IMR-90 (cell line): Measurements from ENCODE around the gene DZIP1. TPM values are rescaled to one million over a fixed set of nuclear protein-coding genes. Genes with fewer than 3 reads are reported as not detected.

ENCODE experiments used
- ATAC-seq: fragments of 200-7000 bp; cut with Tn5 transposase; 2 replicates; pipeline ENCODE4 v1.9.1; 2020; ENCODE audit warnings: low read depth, mild to moderate bottlenecking, moderate library complexity
- BruUV-seq: library from RNA; stranded (reverse); fragments of 400-500 nt; replicated peaks from 2 replicates; lab custom pipeline; 2021; lab: Mats Ljungman, UMichigan
- CTCF ChIA-PET: fragments of 300-600 bp; formaldehyde crosslinking; extraction: SDS; loops from one replicate; lab custom pipeline; 2021; ENCODE audit warnings: antibody characterized with exemption; lab: Yijun Ruan, JAX
- POLR2A ChIA-PET: fragments of 300-600 bp; sonication (Branson Sonifier 250); formaldehyde crosslinking; loops from one replicate; lab custom pipeline; 2022; ENCODE audit warnings: antibody characterized with exemption; ENCODE audit not compliant: unreplicated experiment; lab: Charles Lee
- DNase-seq: peaks from one replicate; pipeline ENCODE4 v3.0.0; 2013
- H2AFZ ChIP-seq: replicated peaks from 2 replicates; pipeline ENCODE3; 2013; ENCODE audit warnings: low read length, mild to moderate bottlenecking; ENCODE audit not compliant: poor library complexity
- H2AK5ac ChIP-seq: 2 replicates; pipeline ENCODE4 v1.6.1; 2013; ENCODE audit warnings: low read depth, low read length, inconsistent platforms
- H2AK9ac ChIP-seq: replicated peaks from 2 replicates; pipeline ENCODE3; 2013; ENCODE audit warnings: mild to moderate bottlenecking, low read depth, low read length, moderate library complexity; ENCODE audit not compliant: poor library complexity
- H2BK120ac ChIP-seq: 2 replicates; pipeline ENCODE4 v1.6.1; 2013; ENCODE audit warnings: low read depth, low read length, inconsistent platforms
- H2BK15ac ChIP-seq: 3 replicates; pipeline ENCODE4 v1.6.1; 2013; ENCODE audit warnings: low read depth, low read length, inconsistent platforms
- H2BK20ac ChIP-seq: 2 replicates; pipeline ENCODE4 v1.6.1; 2013; ENCODE audit warnings: low read depth, mild to moderate bottlenecking, inconsistent platforms, low read length, moderate library complexity
- H2BK5ac ChIP-seq: 2 replicates; pipeline ENCODE4 v1.6.1; 2013; ENCODE audit warnings: mild to moderate bottlenecking, low read depth, low read length, inconsistent platforms; ENCODE audit not compliant: poor library complexity, severe bottlenecking
- H3K14ac ChIP-seq: replicated peaks from 2 replicates; pipeline ENCODE4 v1.6.1; 2013; ENCODE audit warnings: low read depth, low read length, inconsistent platforms
- H3K18ac ChIP-seq: 2 replicates; pipeline ENCODE4 v1.6.1; 2013; ENCODE audit warnings: low read depth, low read length, control low read depth
- H3K23ac ChIP-seq: 2 replicates; pipeline ENCODE4 v1.6.1; 2013; ENCODE audit warnings: low read depth, low read length, inconsistent platforms
- H3K27ac ChIP-seq: 2 replicates; pipeline ENCODE4 v1.5.1; 2013; ENCODE audit warnings: mild to moderate bottlenecking, control low read depth, low read length; ENCODE audit not compliant: insufficient read depth
- H3K27me3 ChIP-seq: 2 replicates; pipeline ENCODE4 v1.6.1; 2013; ENCODE audit warnings: low read length; ENCODE audit not compliant: control insufficient read depth, insufficient read depth
- H3K36me3 ChIP-seq: 2 replicates; pipeline ENCODE4 v1.6.1; 2013; ENCODE audit warnings: low read length, mixed read lengths; ENCODE audit not compliant: control insufficient read depth, insufficient read depth
- H3K4ac ChIP-seq: 2 replicates; pipeline ENCODE4 v1.6.1; 2013; ENCODE audit warnings: low read depth, low read length, inconsistent platforms
- H3K4me1 ChIP-seq: 2 replicates; pipeline ENCODE4 v1.6.1; 2013; ENCODE audit warnings: low read length, mixed read lengths; ENCODE audit not compliant: control insufficient read depth, insufficient read depth
- H3K4me2 ChIP-seq: 2 replicates; pipeline ENCODE4 v1.6.1; 2013; ENCODE audit warnings: low read depth, mild to moderate bottlenecking, control low read depth, low read length, moderate library complexity
- H3K4me3 ChIP-seq: 2 replicates; pipeline ENCODE4 v1.5.1; 2013; ENCODE audit warnings: low read depth, mild to moderate bottlenecking, control low read depth, low read length, moderate library complexity; ENCODE audit not compliant: insufficient read depth
- H3K56ac ChIP-seq: 2 replicates; pipeline ENCODE4 v1.6.1; 2013; ENCODE audit warnings: low read length, inconsistent platforms; ENCODE audit not compliant: insufficient read depth; ENCODE audit errors: extremely low read depth
- H3K79me1 ChIP-seq, 2 experiments: 2 replicates each; pipeline ENCODE4 v1.6.1; 2013; ENCODE audit warnings: low read length in 2 of 2, inconsistent platforms in 1 of 2, low read depth in 1 of 2
- H3K9ac ChIP-seq: 2 replicates; pipeline ENCODE4 v1.6.1; 2013; ENCODE audit warnings: low read depth, low read length, control low read depth
- H3K9me1 ChIP-seq: 2 replicates; pipeline ENCODE4 v1.6.1; 2013; ENCODE audit warnings: low read length, inconsistent platforms; ENCODE audit not compliant: insufficient read depth
- H3K9me3 ChIP-seq: 2 replicates; pipeline ENCODE4 v1.6.1; 2013; ENCODE audit warnings: low read length; ENCODE audit not compliant: control insufficient read depth, insufficient read depth
- H4K20me1 ChIP-seq: 2 replicates; pipeline ENCODE4 v1.6.1; 2013; ENCODE audit warnings: low read length, inconsistent platforms; ENCODE audit not compliant: insufficient read depth
- H4K5ac ChIP-seq: 2 replicates; pipeline ENCODE4 v1.6.1; 2013; ENCODE audit warnings: mild to moderate bottlenecking, low read depth, low read length, control low read depth
- H4K8ac ChIP-seq, 2 experiments: 2 replicates each; pipeline ENCODE4 v1.6.1; 2013; ENCODE audit warnings: low read depth in 2 of 2, low read length in 2 of 2, control low read depth in 1 of 2, inconsistent platforms in 1 of 2
- H4K91ac ChIP-seq: 2 replicates; pipeline ENCODE4 v1.6.1; 2013; ENCODE audit warnings: low read depth, low read length, inconsistent platforms; ENCODE audit not compliant: insufficient read depth
- MXI1 ChIP-seq: IDR thresholded peaks from 2 replicates; pipeline ENCODE4 v1.6.1; 2012; ENCODE audit warnings: low read depth, mild to moderate bottlenecking, low read length, moderate library complexity, borderline replicate concordance
- WGBS, 2 experiments: methylation state at CpG; one replicate each; pipeline versions ENCODE4 v1.1.5 to v1.1.7; 2013; ENCODE audit warnings: missing lambda C conversion rate in 2 of 2; ENCODE audit not compliant: insufficient read length in 1 of 2; ENCODE audit errors: extremely low coverage in 2 of 2; 5-methylcytosine and 5-hydroxymethylcytosine counted together
- dilution Hi-C: fragments of 300-500 bp; cut with HindIII; formaldehyde crosslinking; loops from one replicate; pipeline ENCODE4 v1.14.3; 2018; ENCODE audit warnings: low sequenced_read_pairs; ENCODE audit not compliant: unreplicated experiment
- in situ Hi-C: fragments of 300-500 bp; cut with MboI; formaldehyde crosslinking; loops from 3 replicates; pipeline ENCODE4 v1.14.3; 2019; ENCODE audit warnings: low sequenced_read_pairs, inconsistent platforms, mixed read lengths
- intact Hi-C: fragments of 100-400 bp; cut with micrococcal nuclease; formaldehyde crosslinking; loops from 2 replicates; pipeline ENCODE4 v1.10.0; 2022
- polyA plus RNA-seq, 3 experiments: library from polyadenylated mRNA; depleted of rRNA; stranded (reverse); fragments of >200 nt; gene quantifications; 2 replicates each; pipeline ENCODE4 v1.2.3, GENCODE V29; 2012; ENCODE audit warnings: low replicate concordance in 1 of 3
- total RNA-seq: library from RNA; depleted of rRNA; stranded (reverse); fragments of >200 nt; gene quantifications from 2 replicates; pipeline ENCODE4 v1.2.3, GENCODE V29; 2012

DZIP1 gene
- total and polyA plus RNA-seq, 2 of the 4 experiments (the other 2 are of a cell fraction): 12.2 to 15.9 TPM

- dilution Hi-C loops: no loop called here
- Histone ChIP-seq H3K4ac (no peak overlapping the region), H3K4me3 (no peak overlapping the region), H2BK20ac (no peak overlapping the region), H3K9ac (no peak overlapping the region), H3K4me2 (no peak overlapping the region), H3K36me3 (no peaks in the 10 kb centered on the region), H3K23ac (no peak overlapping the region), H4K5ac (no peak overlapping the region), H4K20me1 (no peaks in the 10 kb centered on the region), H2AFZ (no peak overlapping the region), H2BK120ac (no peak overlapping the region), H3K79me1 (no peaks in the 10 kb centered on the region), H2BK5ac (no peak overlapping the region), H3K4me1 (no peaks in the 10 kb centered on the region), H3K9me1 (no peaks in the 10 kb centered on the region), H3K56ac (no peak overlapping the region), H2BK15ac (no peak overlapping the region), H3K14ac (no peak overlapping the region), H3K18ac (no peak overlapping the region), H2AK9ac (no peak overlapping the region), H4K91ac (no peak overlapping the region), H2AK5ac (no peak overlapping the region), H3K27ac (no peak overlapping the region), H3K9me3 (no peaks in the 10 kb centered on the region), H3K27me3 (0 out of 2 replicates have a peak, but pooled peaks cover 2% of the 10 kb centered on the region), H4K8ac (no peak overlapping the region)
- ATAC-seq (no peak), DNase-seq (no peak)
- ChIA-PET POLR2A (no interaction called here), CTCF (no interaction called here)
- BruUV-seq: no TSS peak
- intact Hi-C loops: no loop called here
- TF ChIP-seq MXI1: no peak
- in situ Hi-C loops: no loop called here
- no CpG with 5 or more reads among the region's 5 CpGs for WGBS, 2 experiments
Measured at GRCh38 chr13:95570016-95570415, 74.5 kb downstream of the DZIP1 start.
